OCI-LY3 (cell line): Measurements from ENCODE around the gene TXNDC9.
"Not testable (repeated sequence)": the region's sequence is repeated elsewhere in the genome, so short reads cannot be mapped to it uniquely, and the experiment has no call there.

Experiments
- EZH2phosphoT487 ChIP-seq: fragments of 200-600 bp; shearing (Covaris generic); IDR thresholded peaks from 2 replicates; pipeline ENCODE4 v1.6.1; 2018; ENCODE audit warnings: antibody characterized with exemption, mixed run types, low read depth
- TF ChIP-seq, protein P1 (sequence below): fragments of 200-600, 300-600 bp; sonication (generic); IDR thresholded peaks from 2 replicates; pipeline ENCODE4 v1.5.1; 2014; ENCODE audit warnings: antibody characterized with exemption, low read length, low read depth

DNA sequence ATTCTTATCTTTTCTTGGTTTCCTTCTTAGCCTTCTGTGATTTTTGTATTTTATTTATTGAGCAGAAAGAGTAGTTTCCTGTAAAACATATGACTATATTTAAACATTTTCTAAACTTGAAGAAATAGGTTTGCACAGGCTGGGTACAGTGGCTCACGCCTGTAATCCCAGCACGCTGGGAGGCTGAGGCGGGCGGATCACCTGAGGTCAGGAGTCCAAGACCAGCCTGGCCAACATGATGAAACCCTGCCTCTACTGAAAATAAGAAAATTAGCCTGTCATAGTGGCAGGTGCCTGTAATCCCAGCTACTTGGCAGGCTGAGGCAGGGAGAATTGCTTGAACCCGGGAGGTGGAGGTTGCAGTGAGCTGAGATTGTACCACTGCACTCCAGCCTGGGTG, 32.7 kb upstream of the TXNDC9 start:
- TF ChIP-seq, protein P1, sequence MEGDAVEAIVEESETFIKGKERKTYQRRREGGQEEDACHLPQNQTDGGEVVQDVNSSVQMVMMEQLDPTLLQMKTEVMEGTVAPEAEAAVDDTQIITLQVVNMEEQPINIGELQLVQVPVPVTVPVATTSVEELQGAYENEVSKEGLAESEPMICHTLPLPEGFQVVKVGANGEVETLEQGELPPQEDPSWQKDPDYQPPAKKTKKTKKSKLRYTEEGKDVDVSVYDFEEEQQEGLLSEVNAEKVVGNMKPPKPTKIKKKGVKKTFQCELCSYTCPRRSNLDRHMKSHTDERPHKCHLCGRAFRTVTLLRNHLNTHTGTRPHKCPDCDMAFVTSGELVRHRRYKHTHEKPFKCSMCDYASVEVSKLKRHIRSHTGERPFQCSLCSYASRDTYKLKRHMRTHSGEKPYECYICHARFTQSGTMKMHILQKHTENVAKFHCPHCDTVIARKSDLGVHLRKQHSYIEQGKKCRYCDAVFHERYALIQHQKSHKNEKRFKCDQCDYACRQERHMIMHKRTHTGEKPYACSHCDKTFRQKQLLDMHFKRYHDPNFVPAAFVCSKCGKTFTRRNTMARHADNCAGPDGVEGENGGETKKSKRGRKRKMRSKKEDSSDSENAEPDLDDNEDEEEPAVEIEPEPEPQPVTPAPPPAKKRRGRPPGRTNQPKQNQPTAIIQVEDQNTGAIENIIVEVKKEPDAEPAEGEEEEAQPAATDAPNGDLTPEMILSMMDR, result not testable (repeated sequence)
- not testable (repeated sequence) for TF ChIP-seq EZH2phosphoT487
